Peyer's patch (tissue), 4 donors: ENCODE results near the gene ZNF71. TPM values are rescaled to one million over a fixed set of nuclear protein-coding genes. Genes with fewer than 3 reads are reported as not detected.

Source experiments
- DNase-seq, 3 donors: peaks; one replicate each; pipeline ENCODE4 v3.0.0-alpha.2; 2017 to 2019
- H3K27ac ChIP-seq, 4 donors: fragments of 200-600 bp; sonication (generic); one replicate each; pipeline ENCODE4 v1.5.1; 2016 to 2019
- H3K27me3 ChIP-seq, 2 donors: fragments of 200-600 bp; sonication (generic); one replicate each; pipeline ENCODE4 v1.5.1; 2019
- H3K36me3 ChIP-seq, 3 donors: fragments of 200-600 bp; sonication (generic); one replicate each; pipeline ENCODE4 v1.5.1; 2016 to 2019
- H3K4me1 ChIP-seq, 4 donors: fragments of 200-600 bp; sonication (generic); one replicate each; pipeline ENCODE4 v1.5.1; 2016 to 2019
- H3K4me3 ChIP-seq, 4 donors: fragments of 200-600 bp; sonication (generic); 1 replicate in 3 of 4; 2 replicates in 1 of 4; pipeline ENCODE4 v1.5.1; 2016 to 2019; ENCODE audit warnings: mild to moderate bottlenecking in 1 of 4
- H3K9me3 ChIP-seq, 4 donors: fragments of 200-600 bp; sonication (generic); one replicate each; pipeline ENCODE4 v1.5.1; 2016 to 2019; ENCODE audit warnings: mild to moderate bottlenecking in 1 of 4
- POLR2A ChIP-seq, 2 donors: fragments of 450-650 bp; IDR thresholded peaks; one replicate each; pipeline ENCODE4 v1.5.1; 2017; ENCODE audit warnings: antibody characterized with exemption in 2 of 2, mild to moderate bottlenecking in 2 of 2, moderate library complexity in 2 of 2
- total RNA-seq, 4 donors: library from RNA; depleted of rRNA; stranded (reverse); fragments of >200 nt; gene quantifications; one replicate each; pipeline ENCODE4 v1.1.0, GENCODE V29; 2016
- TF ChIP-seq, protein P1 (sequence below), 6 experiments: fragments of 450-650 bp in 4 of 6; fragments of 200-600 bp in 2 of 6; sonication (generic) in 1 of 6; IDR thresholded peaks; one replicate each; pipeline ENCODE4 v1.5.1; 2017 to 2019; ENCODE audit warnings: antibody characterized with exemption in 6 of 6, mild to moderate bottlenecking in 3 of 6, moderate library complexity in 1 of 6

The ZNF71 gene
- total RNA-seq, 4 donors from 2014 or later, result 3.0 to 7.5 (median 6.8) TPM

DNA sequence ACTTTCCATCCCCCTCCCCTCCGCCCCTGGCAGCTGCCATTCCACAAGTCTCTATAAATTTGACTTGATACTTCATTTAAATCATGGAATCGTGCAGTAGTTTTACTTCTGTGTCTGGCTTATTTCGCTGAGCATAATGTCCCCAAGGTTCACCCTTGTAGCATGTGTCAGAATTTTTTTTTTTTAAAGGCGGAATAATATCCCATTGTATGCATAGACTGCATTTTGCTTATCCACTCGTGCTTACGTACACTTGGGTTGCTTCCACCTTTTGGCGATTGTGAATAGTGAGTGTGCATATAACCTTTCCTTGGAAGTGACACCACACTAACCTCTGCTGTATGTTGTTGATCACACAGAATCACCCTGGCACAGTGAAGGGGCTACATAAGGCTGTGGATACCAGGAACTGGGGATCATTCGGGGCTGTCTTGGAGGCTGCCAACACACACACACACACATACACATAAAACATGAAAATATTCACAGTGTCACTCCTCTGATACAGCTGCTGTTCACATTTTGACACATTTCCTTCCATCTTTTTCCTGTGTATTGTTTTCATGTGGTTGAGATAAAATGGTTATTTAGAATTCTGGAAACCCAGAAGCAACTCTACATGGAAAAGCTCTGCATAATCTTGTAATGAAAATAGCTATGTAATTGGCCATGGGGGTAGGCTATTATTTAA lies 13.3 kb downstream of the ZNF71 start:
- no peaks in the 10 kb centered on the region for H3K4me1 ChIP-seq
- DNase-seq, result no peak
- TF ChIP-seq, protein P1, sequence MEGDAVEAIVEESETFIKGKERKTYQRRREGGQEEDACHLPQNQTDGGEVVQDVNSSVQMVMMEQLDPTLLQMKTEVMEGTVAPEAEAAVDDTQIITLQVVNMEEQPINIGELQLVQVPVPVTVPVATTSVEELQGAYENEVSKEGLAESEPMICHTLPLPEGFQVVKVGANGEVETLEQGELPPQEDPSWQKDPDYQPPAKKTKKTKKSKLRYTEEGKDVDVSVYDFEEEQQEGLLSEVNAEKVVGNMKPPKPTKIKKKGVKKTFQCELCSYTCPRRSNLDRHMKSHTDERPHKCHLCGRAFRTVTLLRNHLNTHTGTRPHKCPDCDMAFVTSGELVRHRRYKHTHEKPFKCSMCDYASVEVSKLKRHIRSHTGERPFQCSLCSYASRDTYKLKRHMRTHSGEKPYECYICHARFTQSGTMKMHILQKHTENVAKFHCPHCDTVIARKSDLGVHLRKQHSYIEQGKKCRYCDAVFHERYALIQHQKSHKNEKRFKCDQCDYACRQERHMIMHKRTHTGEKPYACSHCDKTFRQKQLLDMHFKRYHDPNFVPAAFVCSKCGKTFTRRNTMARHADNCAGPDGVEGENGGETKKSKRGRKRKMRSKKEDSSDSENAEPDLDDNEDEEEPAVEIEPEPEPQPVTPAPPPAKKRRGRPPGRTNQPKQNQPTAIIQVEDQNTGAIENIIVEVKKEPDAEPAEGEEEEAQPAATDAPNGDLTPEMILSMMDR (IDR thresholded peaks at IDR 0.05), result no peak
- no peak for TF ChIP-seq POLR2A (IDR thresholded peaks at IDR 0.05)
- H3K27ac ChIP-seq, result no peak overlapping the region
- H3K27me3 ChIP-seq, result no peaks in the 10 kb centered on the region
- H3K4me3 ChIP-seq, result no peak overlapping the region
- H3K9me3 ChIP-seq, result peaks cover 0 to 72% (median 14%) of the 10 kb centered on the region in 4 donors
- H3K36me3 ChIP-seq, result peaks cover 0 to 6% (median 0%) of the 10 kb centered on the region in 3 donors

DNA sequence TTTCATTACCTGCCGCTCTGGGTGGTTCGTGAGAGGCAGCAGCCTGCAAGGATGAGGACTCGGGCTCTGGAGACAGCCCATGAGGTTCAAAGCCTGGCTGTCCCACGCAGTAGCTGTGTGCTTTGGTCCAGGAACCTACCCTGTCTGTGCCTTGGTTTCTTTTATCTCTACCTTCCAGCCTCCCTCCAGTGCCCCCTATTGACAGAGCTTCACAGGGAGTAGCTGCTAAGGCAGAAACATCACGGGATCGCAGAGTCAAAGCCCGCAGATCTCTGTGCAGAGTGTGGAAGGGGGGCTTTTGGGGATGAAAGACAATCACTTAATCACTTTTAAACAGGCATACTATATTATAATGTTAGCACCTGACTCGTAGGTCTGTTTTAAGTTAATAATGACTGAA lies 16.2 kb downstream of the ZNF71 start:
- H3K4me3 ChIP-seq, result no peak overlapping the region
- TF ChIP-seq POLR2A (IDR thresholded peaks at IDR 0.05), result no peak
- TF ChIP-seq, protein P1 (IDR thresholded peaks at IDR 0.05), result no peak
- no peaks in the 10 kb centered on the region for H3K36me3 ChIP-seq
- H3K27me3 ChIP-seq, result no peaks in the 10 kb centered on the region
- H3K27ac ChIP-seq, result no peak overlapping the region
- H3K9me3 ChIP-seq, result peaks cover 0 to 70% (median 12%) of the 10 kb centered on the region in 4 donors
- DNase-seq, result no peak
- no peaks in the 10 kb centered on the region for H3K4me1 ChIP-seq

DNA sequence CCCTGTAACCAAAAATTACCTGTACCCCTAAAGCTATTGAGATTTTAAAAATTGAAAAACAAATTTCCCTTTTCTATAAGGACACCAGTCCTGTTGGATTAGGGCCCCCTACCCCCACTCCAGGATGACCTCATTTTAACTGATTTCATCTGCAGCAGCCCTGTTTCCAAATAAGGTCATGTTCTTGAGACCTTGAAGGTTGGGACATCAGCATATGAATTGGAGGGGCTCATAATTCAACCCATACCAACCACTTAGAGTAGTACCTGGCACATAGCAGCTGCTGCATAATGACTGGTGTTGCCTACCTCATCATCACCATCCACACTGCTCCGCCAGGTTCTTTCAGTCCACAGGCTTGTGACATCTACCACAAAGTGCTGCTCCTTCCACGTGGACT lies 17.6 kb downstream of the ZNF71 start:
- DNase-seq, result no peak
- no peaks in the 10 kb centered on the region for H3K4me1 ChIP-seq
- peaks cover 0 to 69% (median 15%) of the 10 kb centered on the region in 4 donors for H3K9me3 ChIP-seq
- TF ChIP-seq, protein P1 (IDR thresholded peaks at IDR 0.05), result no peak
- TF ChIP-seq POLR2A (IDR thresholded peaks at IDR 0.05), result no peak
- peaks cover 0 to 8% (median 0%) of the 10 kb centered on the region in 3 donors for H3K36me3 ChIP-seq
- no peak overlapping the region for H3K4me3 ChIP-seq
- H3K27ac ChIP-seq, result no peak overlapping the region
- no peaks in the 10 kb centered on the region for H3K27me3 ChIP-seq

DNA sequence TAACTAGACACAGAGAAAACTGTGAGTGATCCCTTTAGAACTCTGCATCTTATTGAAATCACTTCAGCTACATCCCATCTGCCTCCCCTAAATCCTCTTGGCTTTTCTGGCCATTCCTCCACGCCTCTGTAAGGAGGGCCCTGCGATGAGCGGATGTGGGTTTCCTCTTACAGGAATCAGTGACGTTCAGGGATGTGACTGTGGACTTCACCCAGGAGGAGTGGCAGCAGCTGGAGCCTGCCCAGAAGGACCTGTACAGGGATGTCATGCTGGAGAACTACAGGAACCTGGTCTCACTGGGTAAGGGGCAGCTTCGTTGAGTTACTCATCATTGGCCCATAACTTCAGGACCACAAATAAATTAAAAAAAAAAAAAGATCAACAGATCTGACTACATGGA lies 18.5 kb downstream of the ZNF71 start:
- no peak overlapping the region for H3K27ac ChIP-seq
- no peak for DNase-seq
- H3K4me3 ChIP-seq, result no peak overlapping the region
- H3K36me3 ChIP-seq, result peaks cover 0 to 8% (median 0%) of the 10 kb centered on the region in 3 donors
- peaks cover 0 to 70% (median 16%) of the 10 kb centered on the region in 4 donors for H3K9me3 ChIP-seq
- no peak for TF ChIP-seq POLR2A (IDR thresholded peaks at IDR 0.05)
- TF ChIP-seq, protein P1 (IDR thresholded peaks at IDR 0.05), result no peak
- no peaks in the 10 kb centered on the region for H3K4me1 ChIP-seq
- no peaks in the 10 kb centered on the region for H3K27me3 ChIP-seq

DNA sequence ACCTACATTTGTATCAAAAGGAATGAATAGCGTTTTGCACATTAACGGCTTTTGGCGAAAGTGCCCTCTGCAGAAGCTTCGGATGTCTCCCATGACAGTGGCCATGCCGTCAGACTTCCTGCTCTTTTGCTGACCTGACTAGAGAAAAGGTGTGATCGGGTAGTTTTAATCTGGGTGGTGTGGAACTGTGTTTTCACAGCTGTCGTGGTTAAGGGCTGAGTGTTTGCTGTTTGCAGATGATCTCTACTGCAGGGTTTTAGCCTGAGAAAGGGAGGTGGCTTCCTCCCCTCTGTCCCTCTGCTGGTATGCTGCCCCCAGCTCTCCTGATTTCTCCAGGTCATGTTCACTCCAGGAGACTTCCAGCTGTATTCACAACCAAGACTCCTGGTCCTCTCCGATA lies 22.4 kb downstream of the ZNF71 start:
- H3K36me3 ChIP-seq, result peaks cover 0 to 24% (median 0%) of the 10 kb centered on the region in 3 donors
- peaks cover 0 to 83% (median 25%) of the 10 kb centered on the region in 4 donors for H3K9me3 ChIP-seq
- H3K4me3 ChIP-seq, result no peak overlapping the region
- no peak for DNase-seq
- TF ChIP-seq POLR2A (IDR thresholded peaks at IDR 0.05), result no peak
- TF ChIP-seq, protein P1 (IDR thresholded peaks at IDR 0.05), result no peak
- no peak overlapping the region for H3K27ac ChIP-seq
- no peaks in the 10 kb centered on the region for H3K27me3 ChIP-seq
- H3K4me1 ChIP-seq, result no peaks in the 10 kb centered on the region
